Prostate gland (tissue), 2 donors: ENCODE measurements around the gene DDX39B.

Experiments used
- CTCF ChIP-seq, 4 experiments: fragments of 200-600 bp in 2 of 4; fragments of 450-650 bp in 2 of 4; sonication (generic) in 2 of 4; IDR thresholded peaks; 1 replicate in 3 of 4; 2 replicates in 1 of 4; pipeline ENCODE4 v1.5.1; 2016 to 2019; ENCODE audit warnings: antibody characterized with exemption in 4 of 4, mild to moderate bottlenecking in 2 of 4, moderate library complexity in 2 of 4
- POLR2A ChIP-seq: fragments of 450-650 bp; IDR thresholded peaks from one replicate; pipeline ENCODE4 v1.6.1; 2016; ENCODE audit warnings: antibody characterized with exemption, mild to moderate bottlenecking

DNA sequence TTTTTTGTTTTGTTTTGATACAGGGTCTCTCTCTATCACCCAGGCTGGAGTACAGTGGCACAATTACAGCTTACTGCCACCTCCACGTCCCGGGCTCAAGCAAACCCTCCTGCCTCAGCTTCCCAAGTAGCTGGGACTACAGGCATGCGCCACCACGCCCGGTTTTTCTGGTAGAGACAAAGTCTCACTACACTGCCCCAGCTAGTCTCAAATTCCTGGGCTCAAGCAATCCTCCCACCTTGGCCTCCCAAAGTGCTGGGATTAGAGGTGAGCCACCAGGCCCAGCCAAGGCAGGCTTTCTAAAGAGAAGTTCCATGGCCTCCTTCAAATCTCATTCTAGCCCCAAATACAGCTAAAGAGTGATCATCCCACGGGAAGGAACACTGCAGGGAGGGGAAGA, 7.8 kb downstream of the DDX39B start:
- no peak for TF ChIP-seq CTCF (IDR thresholded peaks at IDR 0.05)
- TF ChIP-seq POLR2A, result no peak
